Measurements from ENCODE around the gene LHFPL3. TPM values are rescaled to one million over a fixed set of nuclear protein-coding genes. Genes with fewer than 3 reads are reported as not detected.

The LHFPL3 gene
- total and polyA plus RNA-seq, 2 experiments from 2014 or later: 0.24 TPM; not detected in 1

DNA sequence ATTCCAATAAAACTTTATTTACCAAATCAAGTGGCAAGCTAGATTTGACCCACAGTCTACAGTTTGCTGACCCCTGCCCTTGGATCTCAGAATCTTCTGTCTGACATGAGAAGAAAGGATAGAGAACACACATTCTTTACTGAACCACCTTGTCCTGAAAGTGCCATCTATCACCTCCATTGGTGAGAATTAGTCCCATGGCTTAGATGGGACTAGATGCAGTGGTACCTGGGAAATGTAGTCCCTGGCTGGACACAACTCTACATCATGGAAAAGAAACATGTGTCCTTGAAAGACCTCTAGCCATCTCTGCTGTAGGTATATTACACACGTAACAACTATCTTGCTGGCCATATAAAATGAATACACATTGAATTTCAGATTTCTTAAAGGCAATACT lies 336.2 kb downstream of the LHFPL3 start:
- Histone ChIP-seq H4K20me1 (replicated peaks; ENCODE audit: insufficient read depth) (no peaks in the 10 kb centered on the region), H3K4me1 (ENCODE audit: insufficient read depth) (no peaks in the 10 kb centered on the region), H3K79me2 (replicated peaks; ENCODE audit: insufficient read depth) (no peaks in the 10 kb centered on the region), H2AFZ (peak overlapping the region; percentile 48; the same call in 1 of the 2 replicates), H3K4me3 (no peak overlapping the region), H3K27ac (ENCODE audit: low read depth) (no peak overlapping the region), H3K9me2 (ENCODE audit: insufficient read depth) (peaks cover 4% of the 10 kb centered on the region; the same call in 1 of the 2 replicates), H3F3A (replicated peaks; ENCODE audit: low read depth) (no peaks in the 10 kb centered on the region), H3K36me3 (ENCODE audit: insufficient read depth) (no peaks in the 10 kb centered on the region), H3K27me3 (ENCODE audit: insufficient read depth) (no peaks in the 10 kb centered on the region), H3K4me2 (no peak overlapping the region)
- H3K27me3 Mint-ChIP-seq (ENCODE audit: insufficient read depth, low read depth, poor library complexity): no peaks in the 10 kb centered on the region
- H3K4me3 Mint-ChIP-seq: no peak overlapping the region
- no peak overlapping the region for H3K27ac Mint-ChIP-seq
- H3K4me1 Mint-ChIP-seq: no peaks in the 10 kb centered on the region
- H3K36me3 Mint-ChIP-seq (ENCODE audit: low read depth): no peaks in the 10 kb centered on the region
- peak; percentile 83 for ATAC-seq
- no peaks in the 10 kb centered on the region for H3K9me3 Mint-ChIP-seq
- TF ChIP-seq STAT1 (IDR thresholded peaks at IDR 0.05; ENCODE audit: unreplicated experiment) (no peak), CTCF (conservative IDR thresholded peaks at IDR 0.05; ENCODE audit: low read depth in 2 of 2) (no peak), EZH2 (IDR thresholded peaks at IDR 0.05; ENCODE audit: low read depth, unreplicated experiment) (no peak), ZNF114 (CRISPR knock-in tag; IDR thresholded peaks at IDR 0.05) (no peak), CREB1 (CRISPR knock-in tag; IDR thresholded peaks at IDR 0.05; ENCODE audit: low read depth) (no peak), NANOG (IDR thresholded peaks at IDR 0.05; ENCODE audit: borderline replicate concordance) (no peak), JUNB (IDR thresholded peaks at IDR 0.05; ENCODE audit: unreplicated experiment) (no peak), ZNF331 (CRISPR knock-in tag; IDR thresholded peaks at IDR 0.05; ENCODE audit: low read depth) (no peak)
- TF ChIP-seq, protein P1, sequence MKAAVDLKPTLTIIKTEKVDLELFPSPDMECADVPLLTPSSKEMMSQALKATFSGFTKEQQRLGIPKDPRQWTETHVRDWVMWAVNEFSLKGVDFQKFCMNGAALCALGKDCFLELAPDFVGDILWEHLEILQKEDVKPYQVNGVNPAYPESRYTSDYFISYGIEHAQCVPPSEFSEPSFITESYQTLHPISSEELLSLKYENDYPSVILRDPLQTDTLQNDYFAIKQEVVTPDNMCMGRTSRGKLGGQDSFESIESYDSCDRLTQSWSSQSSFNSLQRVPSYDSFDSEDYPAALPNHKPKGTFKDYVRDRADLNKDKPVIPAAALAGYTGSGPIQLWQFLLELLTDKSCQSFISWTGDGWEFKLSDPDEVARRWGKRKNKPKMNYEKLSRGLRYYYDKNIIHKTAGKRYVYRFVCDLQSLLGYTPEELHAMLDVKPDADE (IDR thresholded peaks at IDR 0.05): no peak
- DNase-seq (ENCODE audit: low spot score): peak; percentile 48

- Histone ChIP-seq H3K4me3 (no peak overlapping the region), H3K27me3 (ENCODE audit: insufficient read depth) (no peaks in the 10 kb centered on the region), H3K9me2 (ENCODE audit: insufficient read depth) (no peaks in the 10 kb centered on the region; the same call in 1 of the 2 replicates), H3K4me2 (no peak overlapping the region), H3K27ac (ENCODE audit: low read depth) (no peak overlapping the region), H3K36me3 (ENCODE audit: insufficient read depth) (no peaks in the 10 kb centered on the region), H2AFZ (no peak overlapping the region), H3K79me2 (replicated peaks; ENCODE audit: insufficient read depth) (no peaks in the 10 kb centered on the region), H3K4me1 (ENCODE audit: insufficient read depth) (no peaks in the 10 kb centered on the region), H3F3A (replicated peaks; ENCODE audit: low read depth) (no peaks in the 10 kb centered on the region), H4K20me1 (replicated peaks; ENCODE audit: insufficient read depth) (no peaks in the 10 kb centered on the region)
- DNase-seq (ENCODE audit: low spot score) (no peak), ATAC-seq (no peak)
- no peak overlapping the region for H3K27ac Mint-ChIP-seq
- no peaks in the 10 kb centered on the region for H3K9me3 Mint-ChIP-seq
- no peak overlapping the region for H3K4me3 Mint-ChIP-seq
- no peaks in the 10 kb centered on the region for H3K36me3 Mint-ChIP-seq (ENCODE audit: low read depth)
- H3K27me3 Mint-ChIP-seq (ENCODE audit: insufficient read depth, low read depth, poor library complexity): peaks cover 1% of the 10 kb centered on the region
- H3K4me1 Mint-ChIP-seq: no peaks in the 10 kb centered on the region
- TF ChIP-seq CREB1 (CRISPR knock-in tag; IDR thresholded peaks at IDR 0.05; ENCODE audit: low read depth) (no peak), STAT1 (IDR thresholded peaks at IDR 0.05; ENCODE audit: unreplicated experiment) (no peak)
- TF ChIP-seq, protein P2, sequence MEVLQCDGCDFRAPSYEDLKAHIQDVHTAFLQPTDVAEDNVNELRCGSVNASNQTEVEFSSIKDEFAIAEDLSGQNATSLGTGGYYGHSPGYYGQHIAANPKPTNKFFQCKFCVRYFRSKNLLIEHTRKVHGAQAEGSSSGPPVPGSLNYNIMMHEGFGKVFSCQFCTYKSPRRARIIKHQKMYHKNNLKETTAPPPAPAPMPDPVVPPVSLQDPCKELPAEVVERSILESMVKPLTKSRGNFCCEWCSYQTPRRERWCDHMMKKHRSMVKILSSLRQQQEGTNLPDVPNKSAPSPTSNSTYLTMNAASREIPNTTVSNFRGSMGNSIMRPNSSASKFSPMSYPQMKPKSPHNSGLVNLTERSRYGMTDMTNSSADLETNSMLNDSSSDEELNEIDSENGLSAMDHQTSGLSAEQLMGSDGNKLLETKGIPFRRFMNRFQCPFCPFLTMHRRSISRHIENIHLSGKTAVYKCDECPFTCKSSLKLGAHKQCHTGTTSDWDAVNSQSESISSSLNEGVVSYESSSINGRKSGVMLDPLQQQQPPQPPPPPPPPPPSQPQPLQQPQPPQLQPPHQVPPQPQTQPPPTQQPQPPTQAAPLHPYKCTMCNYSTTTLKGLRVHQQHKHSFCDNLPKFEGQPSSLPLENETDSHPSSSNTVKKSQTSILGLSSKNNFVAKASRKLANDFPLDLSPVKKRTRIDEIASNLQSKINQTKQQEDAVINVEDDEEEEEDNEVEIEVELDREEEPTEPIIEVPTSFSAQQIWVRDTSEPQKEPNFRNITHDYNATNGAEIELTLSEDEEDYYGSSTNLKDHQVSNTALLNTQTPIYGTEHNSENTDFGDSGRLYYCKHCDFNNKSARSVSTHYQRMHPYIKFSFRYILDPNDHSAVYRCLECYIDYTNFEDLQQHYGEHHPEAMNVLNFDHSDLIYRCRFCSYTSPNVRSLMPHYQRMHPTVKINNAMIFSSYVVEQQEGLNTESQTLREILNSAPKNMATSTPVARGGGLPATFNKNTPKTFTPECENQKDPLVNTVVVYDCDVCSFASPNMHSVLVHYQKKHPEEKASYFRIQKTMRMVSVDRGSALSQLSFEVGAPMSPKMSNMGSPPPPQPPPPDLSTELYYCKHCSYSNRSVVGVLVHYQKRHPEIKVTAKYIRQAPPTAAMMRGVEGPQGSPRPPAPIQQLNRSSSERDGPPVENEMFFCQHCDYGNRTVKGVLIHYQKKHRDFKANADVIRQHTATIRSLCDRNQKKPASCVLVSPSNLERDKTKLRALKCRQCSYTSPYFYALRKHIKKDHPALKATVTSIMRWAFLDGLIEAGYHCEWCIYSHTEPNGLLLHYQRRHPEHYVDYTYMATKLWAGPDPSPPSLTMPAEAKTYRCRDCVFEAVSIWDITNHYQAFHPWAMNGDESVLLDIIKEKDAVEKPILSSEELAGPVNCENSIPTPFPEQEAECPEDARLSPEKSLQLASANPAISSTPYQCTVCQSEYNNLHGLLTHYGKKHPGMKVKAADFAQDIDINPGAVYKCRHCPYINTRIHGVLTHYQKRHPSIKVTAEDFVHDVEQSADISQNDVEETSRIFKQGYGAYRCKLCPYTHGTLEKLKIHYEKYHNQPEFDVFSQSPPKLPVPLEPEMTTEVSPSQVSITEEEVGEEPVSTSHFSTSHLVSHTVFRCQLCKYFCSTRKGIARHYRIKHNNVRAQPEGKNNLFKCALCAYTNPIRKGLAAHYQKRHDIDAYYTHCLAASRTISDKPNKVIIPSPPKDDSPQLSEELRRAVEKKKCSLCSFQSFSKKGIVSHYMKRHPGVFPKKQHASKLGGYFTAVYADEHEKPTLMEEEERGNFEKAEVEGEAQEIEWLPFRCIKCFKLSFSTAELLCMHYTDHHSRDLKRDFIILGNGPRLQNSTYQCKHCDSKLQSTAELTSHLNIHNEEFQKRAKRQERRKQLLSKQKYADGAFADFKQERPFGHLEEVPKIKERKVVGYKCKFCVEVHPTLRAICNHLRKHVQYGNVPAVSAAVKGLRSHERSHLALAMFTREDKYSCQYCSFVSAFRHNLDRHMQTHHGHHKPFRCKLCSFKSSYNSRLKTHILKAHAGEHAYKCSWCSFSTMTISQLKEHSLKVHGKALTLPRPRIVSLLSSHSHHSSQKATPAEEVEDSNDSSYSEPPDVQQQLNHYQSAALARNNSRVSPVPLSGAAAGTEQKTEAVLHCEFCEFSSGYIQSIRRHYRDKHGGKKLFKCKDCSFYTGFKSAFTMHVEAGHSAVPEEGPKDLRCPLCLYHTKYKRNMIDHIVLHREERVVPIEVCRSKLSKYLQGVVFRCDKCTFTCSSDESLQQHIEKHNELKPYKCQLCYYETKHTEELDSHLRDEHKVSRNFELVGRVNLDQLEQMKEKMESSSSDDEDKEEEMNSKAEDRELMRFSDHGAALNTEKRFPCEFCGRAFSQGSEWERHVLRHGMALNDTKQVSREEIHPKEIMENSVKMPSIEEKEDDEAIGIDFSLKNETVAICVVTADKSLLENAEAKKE (CRISPR knock-in tag; IDR thresholded peaks at IDR 0.05): no peak
Observed at GRCh38 chr7:104677587-104677986, 349.2 kb downstream of the LHFPL3 start.
